Stimulated activated effector memory CD8-positive, alpha-beta T cell treated with anti-CD3 and anti-CD28 coated beads, Interleukin-12 subunit alpha, Interleukin-12 subunit beta, amount 100 ng/mL, for 72 hours (primary cell): ENCODE data around the gene GNPTAB.
"Not testable (repeated sequence)": the region's sequence is repeated elsewhere in the genome, so short reads cannot be mapped to it uniquely, and the experiment has no call there.

Experiments
- ATAC-seq: fragments of 150-1000 bp; cut with Tn5 transposase; 2 replicates; pipeline ENCODE4 v1.10.0; 2021
- DNase-seq, 2 donors: peaks; one replicate each; pipeline ENCODE4 v3.0.0; 2021 to 2022; ENCODE audit warnings: low spot score in 2 of 2
- H3K27ac Mint-ChIP-seq: one replicate; pipeline ENCODE4 v1.8.0; 2022; ENCODE audit warnings: mild to moderate bottlenecking, mixed read lengths
- H3K36me3 Mint-ChIP-seq: one replicate; pipeline ENCODE4 v1.8.0; 2022; ENCODE audit warnings: mild to moderate bottlenecking, mixed read lengths
- H3K4me1 Mint-ChIP-seq: one replicate; pipeline ENCODE4 v1.8.0; 2022; ENCODE audit warnings: mixed read lengths
- H3K4me3 Mint-ChIP-seq: one replicate; pipeline ENCODE4 v1.8.0; 2022; ENCODE audit warnings: mild to moderate bottlenecking, mixed read lengths
- H3K9me3 Mint-ChIP-seq: one replicate; pipeline ENCODE4 v1.8.0; 2022; ENCODE audit warnings: mixed read lengths

The GNPTAB gene

DNA sequence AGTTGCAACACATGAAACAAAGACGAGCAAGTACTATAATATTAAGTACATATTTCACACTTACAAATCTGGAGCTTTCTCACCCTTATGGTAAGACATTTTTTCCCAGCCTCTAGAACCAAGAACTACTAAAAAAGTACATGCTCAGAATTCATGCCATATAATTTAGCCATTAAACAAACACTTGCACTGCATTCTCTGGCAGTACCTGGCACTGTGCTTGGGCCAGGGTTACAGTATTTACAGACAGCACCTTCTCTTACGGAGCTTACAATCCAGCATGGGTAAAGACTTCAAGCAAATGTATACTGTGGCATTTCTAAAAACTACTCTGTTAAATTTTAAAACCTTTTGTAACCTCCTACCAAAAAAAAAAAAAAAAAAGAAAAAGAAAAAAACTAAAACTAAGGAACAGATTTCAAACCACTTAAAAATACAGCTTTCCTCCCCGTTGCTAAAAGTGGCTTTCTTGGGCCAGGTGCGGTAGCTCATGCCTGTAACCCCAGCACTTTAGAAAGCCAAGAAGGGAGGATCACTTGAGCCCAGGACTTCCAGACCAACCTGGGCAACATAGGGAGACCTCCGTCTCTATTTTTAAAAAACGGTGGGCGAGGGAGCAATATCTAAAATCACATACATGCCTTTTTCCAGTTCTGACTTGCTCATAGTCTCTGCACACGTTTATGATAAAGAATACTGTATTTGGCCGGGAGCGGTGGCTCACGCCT lies 956 bp downstream of the GNPTAB start:
- H3K36me3 Mint-ChIP-seq, result peaks cover 38% of the 10 kb centered on the region
- peaks cover 46% of the 10 kb centered on the region for H3K4me1 Mint-ChIP-seq
- H3K27ac Mint-ChIP-seq, result peak overlapping the region; percentile 93
- no peak for ATAC-seq
- no peaks in the 10 kb centered on the region for H3K9me3 Mint-ChIP-seq
- peak overlapping the region; percentile 96 for H3K4me3 Mint-ChIP-seq
- DNase-seq, result peak in 1 of 2 donors; percentile 59

DNA sequence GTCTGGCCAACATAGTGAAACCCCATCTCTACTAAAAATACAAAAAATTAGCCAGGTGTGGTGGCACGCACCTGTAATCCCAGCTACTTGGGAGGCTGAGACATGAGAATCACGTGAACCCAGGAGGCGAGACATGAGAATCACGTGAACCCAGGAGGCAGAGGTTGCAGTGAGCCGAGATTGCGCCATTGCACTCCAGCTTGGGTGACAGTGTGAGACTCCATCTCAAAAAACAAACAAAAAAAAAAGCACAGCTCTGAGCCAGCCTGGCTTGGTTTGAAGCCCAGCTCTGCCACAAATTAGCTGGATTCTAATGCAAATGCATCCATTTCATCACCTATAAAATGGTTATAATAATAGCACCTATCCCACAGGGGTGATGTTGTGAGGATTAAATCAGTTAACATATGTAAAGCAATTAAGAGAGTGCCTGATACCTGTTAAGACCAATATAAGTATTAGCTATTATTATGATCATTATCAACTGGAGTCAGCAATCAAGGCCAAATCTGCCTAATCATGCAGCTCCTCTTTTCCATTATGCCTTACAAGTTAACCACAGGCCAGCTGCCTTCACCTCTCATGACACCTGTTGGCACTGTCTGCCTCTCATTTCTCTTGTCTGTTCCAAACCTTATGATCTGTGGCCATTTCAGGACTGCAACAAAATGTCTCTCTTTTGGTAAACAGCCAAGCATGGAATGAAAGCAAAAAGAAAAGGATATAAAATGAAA lies 2.1 kb downstream of the GNPTAB start:
- DNase-seq (no peak), ATAC-seq (no peak)
- no peaks in the 10 kb centered on the region for H3K9me3 Mint-ChIP-seq
- H3K4me3 Mint-ChIP-seq, result peak overlapping the region; percentile 96
- peaks cover 54% of the 10 kb centered on the region for H3K4me1 Mint-ChIP-seq
- H3K36me3 Mint-ChIP-seq, result peaks cover 38% of the 10 kb centered on the region
- peak overlapping the region; percentile 93 for H3K27ac Mint-ChIP-seq

DNA sequence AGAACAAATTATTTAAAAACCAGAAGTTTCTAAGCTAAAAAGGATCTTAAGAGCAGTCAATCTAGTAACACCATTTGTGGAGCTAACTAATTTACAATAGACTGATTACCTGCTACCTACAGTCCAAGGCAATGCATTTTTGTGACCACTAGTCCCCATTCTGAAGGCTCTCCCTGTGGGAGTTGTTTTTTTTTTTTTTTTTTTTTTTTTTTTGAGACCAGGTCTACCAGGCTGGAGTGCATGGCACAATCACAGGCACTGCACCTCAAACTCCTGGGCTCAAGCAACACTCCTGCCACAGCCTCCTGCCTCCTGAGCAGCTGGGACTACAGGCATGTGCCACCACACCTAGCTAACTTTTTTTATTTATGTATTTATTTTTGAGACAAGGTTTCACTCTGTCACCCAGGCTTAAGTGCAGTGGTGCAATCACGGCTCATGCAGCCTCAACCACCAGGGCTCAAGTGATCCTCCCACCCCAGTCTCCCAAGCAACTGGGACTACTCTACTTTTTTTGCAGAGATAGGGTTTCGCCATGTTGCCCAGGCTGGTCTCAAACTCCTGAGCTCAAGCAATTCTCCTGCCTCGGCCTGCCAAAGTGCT lies 3.9 kb downstream of the GNPTAB start:
- peaks cover 44% of the 10 kb centered on the region for H3K36me3 Mint-ChIP-seq
- peaks cover 67% of the 10 kb centered on the region for H3K4me1 Mint-ChIP-seq
- peak overlapping the region; percentile 96 for H3K4me3 Mint-ChIP-seq
- H3K27ac Mint-ChIP-seq, result peak overlapping the region; percentile 52
- no peaks in the 10 kb centered on the region for H3K9me3 Mint-ChIP-seq
- DNase-seq, result no peak
- ATAC-seq, result no peak

DNA sequence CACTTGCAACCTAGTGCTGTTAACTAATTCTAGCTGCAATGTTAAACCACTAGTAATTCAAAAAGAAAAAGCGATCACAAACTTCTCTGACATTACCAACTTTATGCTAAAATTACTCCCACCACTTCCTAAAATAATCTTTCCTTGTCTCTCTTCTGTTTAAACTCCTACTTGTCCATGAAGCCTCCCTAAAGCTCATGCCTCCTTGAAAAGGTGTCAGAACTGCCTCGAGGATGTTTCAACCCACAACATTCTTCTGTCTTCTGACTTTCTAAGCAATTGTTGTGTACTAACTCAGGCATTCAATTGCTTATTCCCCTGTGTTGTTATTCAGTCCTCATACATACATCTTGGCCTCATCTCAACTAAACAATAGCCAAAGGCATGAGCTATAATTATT lies 5.9 kb downstream of the GNPTAB start:
- Mint-ChIP-seq H3K36me3 (peaks cover 37% of the 10 kb centered on the region), H3K27ac (peak overlapping the region; percentile 3), H3K9me3 (no peaks in the 10 kb centered on the region), H3K4me1 (peaks cover 78% of the 10 kb centered on the region), H3K4me3 (peak overlapping the region; percentile 96)
- DNase-seq (no peak), ATAC-seq (no peak)

DNA sequence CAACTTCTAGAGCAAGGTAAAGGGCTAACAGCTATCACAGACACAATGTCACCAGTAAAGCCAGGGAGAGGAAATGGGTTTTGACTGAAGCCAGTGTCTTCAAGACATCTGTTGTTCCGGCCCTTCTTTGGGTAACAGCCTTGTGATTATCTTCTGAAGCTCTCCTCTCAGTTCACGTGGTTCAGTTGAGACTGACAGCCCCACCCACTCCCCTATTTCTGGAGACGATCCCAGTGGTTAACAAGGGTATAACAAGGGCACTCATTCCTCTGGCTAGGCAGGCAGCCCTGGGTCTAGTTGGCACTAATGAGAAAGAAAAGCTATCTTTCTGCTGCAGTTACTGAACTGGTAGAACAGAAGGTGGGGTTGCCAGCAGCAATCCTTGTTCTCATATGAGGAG lies 6.9 kb downstream of the GNPTAB start:
- ATAC-seq (peak; percentile 89), DNase-seq (peak; percentile 20 to 77)
- H3K36me3 Mint-ChIP-seq, result peaks cover 40% of the 10 kb centered on the region
- H3K9me3 Mint-ChIP-seq, result no peaks in the 10 kb centered on the region
- H3K27ac Mint-ChIP-seq, result peak overlapping the region; percentile 87
- peak overlapping the region; percentile 48 for H3K4me3 Mint-ChIP-seq
- peaks cover 80% of the 10 kb centered on the region for H3K4me1 Mint-ChIP-seq

DNA sequence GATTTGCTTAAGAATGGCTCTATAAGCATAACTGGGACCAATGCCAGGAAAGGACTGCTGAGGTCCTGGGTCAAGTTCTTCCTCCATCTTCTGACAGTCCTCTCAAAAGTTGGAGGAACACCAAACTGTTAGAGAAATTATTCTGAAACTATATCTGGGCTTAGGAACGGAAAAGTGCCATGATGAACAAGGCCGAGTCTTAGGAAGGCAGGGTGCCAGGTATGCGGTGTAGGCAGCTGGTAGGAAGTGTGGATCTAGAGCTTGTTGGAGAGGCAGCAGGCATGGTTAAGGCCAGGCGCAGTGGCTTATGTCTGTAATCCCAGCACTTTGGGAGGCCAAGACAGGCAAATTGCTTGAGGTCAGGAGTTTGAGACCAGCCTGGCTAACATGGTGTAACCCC lies 7.7 kb downstream of the GNPTAB start:
- H3K4me3 Mint-ChIP-seq, result peak overlapping the region; percentile 48
- H3K4me1 Mint-ChIP-seq, result peaks cover 78% of the 10 kb centered on the region
- H3K9me3 Mint-ChIP-seq, result no peaks in the 10 kb centered on the region

DNA sequence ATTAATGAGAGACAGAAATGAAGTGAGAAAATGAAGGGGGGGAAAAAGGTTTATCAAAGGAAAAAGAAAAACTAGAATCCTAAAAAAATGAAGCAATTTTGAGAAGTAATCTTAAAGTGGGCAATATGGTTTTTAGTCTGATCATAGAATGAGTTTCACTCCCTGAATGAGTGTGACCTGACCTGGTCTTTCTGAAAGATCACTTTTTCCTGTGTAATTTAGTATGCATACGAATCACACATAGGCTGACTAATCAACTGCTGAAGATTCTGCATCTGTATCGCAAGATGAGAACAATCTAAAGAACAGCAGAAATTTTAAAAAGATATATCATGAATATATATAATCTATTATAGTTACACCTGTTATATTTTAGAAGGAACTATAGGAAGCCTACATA lies 11.3 kb downstream of the GNPTAB start:
- Mint-ChIP-seq H3K36me3 (peaks cover 17% of the 10 kb centered on the region), H3K9me3 (no peaks in the 10 kb centered on the region), H3K4me3 (peak overlapping the region; percentile 48), H3K4me1 (peaks cover 76% of the 10 kb centered on the region), H3K27ac (peak overlapping the region; percentile 95)
- no peak for DNase-seq
- ATAC-seq, result peak; percentile 95

More for the DNA sequence above, 7.7 kb downstream of the GNPTAB start:
- DNase-seq (no peak), ATAC-seq (no peak)
- peak overlapping the region; percentile 87 for H3K27ac Mint-ChIP-seq
- H3K36me3 Mint-ChIP-seq, result peaks cover 36% of the 10 kb centered on the region

DNA sequence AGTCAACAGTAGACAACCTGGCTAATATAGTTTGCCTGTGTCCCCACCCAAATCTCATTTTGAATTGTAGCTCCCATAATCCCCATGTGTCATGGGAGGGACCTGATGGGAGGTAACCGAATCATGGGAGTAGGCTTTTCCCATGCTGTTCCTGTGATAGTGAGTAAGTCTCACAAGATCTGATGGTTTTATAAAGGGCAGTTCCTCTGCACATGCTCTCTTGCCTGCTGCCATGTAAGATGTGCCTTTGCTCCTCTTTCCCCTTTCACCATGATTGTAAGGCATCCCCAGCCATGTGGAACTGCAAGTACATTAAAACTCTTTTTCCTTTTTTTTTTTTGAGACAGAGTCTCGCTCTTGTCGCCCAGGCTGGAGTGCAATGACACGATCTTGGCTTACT lies 12.1 kb downstream of the GNPTAB start:
- H3K4me1 Mint-ChIP-seq, result peaks cover 71% of the 10 kb centered on the region
- H3K9me3 Mint-ChIP-seq, DNase-seq, ATAC-seq: not testable (repeated sequence)
- H3K4me3 Mint-ChIP-seq, result peak overlapping the region; percentile 48
- H3K27ac Mint-ChIP-seq, result peak overlapping the region; percentile 95
- peaks cover 17% of the 10 kb centered on the region for H3K36me3 Mint-ChIP-seq

DNA sequence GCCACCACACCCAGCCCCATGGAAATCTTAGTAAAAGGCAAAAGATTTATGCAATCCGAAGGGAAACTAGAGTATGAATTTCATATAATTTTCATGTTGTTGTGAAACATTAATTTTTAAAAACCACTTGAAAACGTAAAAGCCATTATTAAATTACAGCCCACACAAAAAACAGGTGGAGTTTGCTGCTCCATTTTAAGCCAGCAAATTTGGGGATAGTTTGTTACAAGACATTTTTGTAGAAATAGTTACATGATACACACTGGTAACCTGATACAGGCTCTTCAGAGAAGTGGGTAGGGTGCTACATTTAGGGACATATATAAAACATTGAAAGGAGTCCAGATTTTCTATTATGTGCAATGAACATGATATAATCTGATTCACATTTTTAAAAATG lies 17.6 kb downstream of the GNPTAB start:
- peaks cover 3% of the 10 kb centered on the region for H3K9me3 Mint-ChIP-seq
- H3K27ac Mint-ChIP-seq, result no peak overlapping the region
- H3K4me3 Mint-ChIP-seq, result no peak overlapping the region
- peaks cover 55% of the 10 kb centered on the region for H3K4me1 Mint-ChIP-seq
- no peak for DNase-seq
- ATAC-seq, result no peak
- H3K36me3 Mint-ChIP-seq, result peaks cover 32% of the 10 kb centered on the region

DNA sequence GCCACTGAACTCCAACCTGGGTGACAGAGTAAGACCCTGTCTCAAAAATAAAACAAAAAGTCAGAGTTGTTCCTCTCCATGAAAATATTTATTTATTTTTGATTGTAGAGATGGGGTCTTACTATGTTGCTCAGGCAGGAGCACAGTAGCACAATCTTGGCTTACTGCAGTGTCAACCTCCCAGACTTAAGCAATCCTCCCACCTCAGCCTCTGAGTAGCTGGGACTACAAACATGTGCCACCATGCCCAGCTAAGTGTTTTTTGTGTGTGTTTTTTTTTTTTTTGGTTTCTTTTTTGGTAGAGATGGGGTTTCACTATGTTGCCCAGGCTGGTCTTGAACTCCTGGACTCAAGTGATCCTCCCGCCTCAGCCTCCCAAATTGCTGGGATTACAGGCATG lies 18.0 kb downstream of the GNPTAB start:
- Mint-ChIP-seq H3K4me1 (peaks cover 55% of the 10 kb centered on the region), H3K36me3 (peaks cover 36% of the 10 kb centered on the region)
- DNase-seq, ATAC-seq, H3K27ac Mint-ChIP-seq, H3K4me3 Mint-ChIP-seq, H3K9me3 Mint-ChIP-seq: not testable (repeated sequence)

DNA sequence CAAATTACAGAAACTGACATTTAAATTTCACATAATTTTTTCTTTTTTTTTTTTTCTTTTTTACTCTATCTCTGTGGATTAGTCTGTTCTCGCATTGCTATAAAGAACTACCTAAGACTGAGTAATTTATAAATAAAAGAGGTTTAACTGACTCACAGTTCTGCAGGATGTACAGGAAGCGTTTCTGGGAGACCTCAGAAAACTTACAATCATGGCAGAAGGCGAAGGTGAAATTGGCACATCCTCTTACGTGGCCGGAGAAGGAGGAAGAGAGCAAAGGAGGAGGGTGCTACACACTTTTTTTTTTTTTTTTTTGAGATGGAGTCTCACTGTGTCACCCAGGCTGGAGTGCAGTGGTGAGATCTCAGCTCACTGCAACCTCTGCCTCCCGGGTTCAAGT lies 19.4 kb downstream of the GNPTAB start:
- Mint-ChIP-seq H3K4me1 (peaks cover 60% of the 10 kb centered on the region), H3K36me3 (peaks cover 37% of the 10 kb centered on the region)
- not testable (repeated sequence) for H3K9me3 Mint-ChIP-seq, H3K27ac Mint-ChIP-seq, DNase-seq, H3K4me3 Mint-ChIP-seq
- ATAC-seq, result peak; percentile 71

DNA sequence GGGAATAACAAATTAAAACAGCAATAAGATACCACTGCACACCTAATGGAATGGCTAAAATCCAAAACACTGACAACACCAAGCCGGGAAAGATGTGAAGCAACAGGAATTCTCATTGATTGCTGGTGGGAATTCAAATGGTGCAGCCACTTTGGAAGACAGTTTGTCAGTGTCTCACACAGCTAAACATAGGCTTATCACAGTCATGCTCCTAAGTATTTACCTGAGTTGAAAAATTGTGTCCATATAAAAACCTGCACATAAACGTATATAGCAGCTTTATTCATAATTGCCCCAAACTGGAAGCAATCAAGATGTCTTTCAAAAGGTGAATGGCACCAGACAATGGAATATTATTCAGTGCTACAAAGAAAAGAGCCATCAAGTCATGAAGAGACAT lies 21.6 kb downstream of the GNPTAB start:
- Mint-ChIP-seq H3K4me3 (no peak overlapping the region), H3K4me1 (peaks cover 57% of the 10 kb centered on the region), H3K9me3 (peaks cover 3% of the 10 kb centered on the region), H3K36me3 (peaks cover 37% of the 10 kb centered on the region), H3K27ac (peak overlapping the region; percentile 64)
- DNase-seq, result no peak
- ATAC-seq, result no peak

DNA sequence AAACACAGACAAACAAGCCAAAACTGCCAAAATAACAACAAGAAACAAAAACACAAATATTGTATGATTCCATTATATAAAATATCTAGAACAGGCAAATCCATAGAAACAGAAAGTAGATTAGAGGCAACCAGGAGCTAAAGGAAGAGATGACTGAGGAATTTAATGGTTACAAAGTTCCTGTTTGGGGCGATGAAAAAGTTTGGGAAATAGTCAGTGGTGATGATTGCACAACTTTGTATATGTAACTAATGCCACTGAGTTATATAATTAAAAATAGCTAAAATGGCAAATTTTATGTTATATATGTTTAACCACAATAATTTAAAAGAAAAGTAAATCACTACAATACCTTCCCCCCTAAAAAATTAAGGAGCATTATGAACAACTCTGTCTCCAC lies 24.5 kb downstream of the GNPTAB start:
- H3K36me3 Mint-ChIP-seq, result peaks cover 34% of the 10 kb centered on the region
- peaks cover under 1% of the 10 kb centered on the region for H3K9me3 Mint-ChIP-seq
- H3K4me1 Mint-ChIP-seq, result peaks cover 58% of the 10 kb centered on the region
- ATAC-seq (no peak), DNase-seq (no peak)
- no peak overlapping the region for H3K27ac Mint-ChIP-seq
- H3K4me3 Mint-ChIP-seq, result no peak overlapping the region

DNA sequence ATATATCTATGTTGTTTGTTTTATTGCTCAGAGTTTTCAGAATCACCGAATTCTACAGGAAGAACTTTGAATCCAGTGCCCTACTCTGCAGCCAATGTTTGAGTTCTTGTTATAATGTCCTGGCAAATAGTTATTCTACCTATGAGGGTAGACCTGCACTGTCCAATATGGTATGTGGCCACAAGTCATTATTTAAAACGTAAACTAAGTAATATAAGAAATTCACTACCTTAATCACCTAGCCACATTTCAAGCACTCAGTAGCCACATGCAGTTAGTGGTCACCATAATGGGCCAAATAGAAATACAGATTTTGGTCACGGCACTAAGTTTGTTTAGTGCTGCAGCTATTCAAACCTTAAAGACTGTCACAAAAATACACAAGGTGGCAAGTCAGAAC lies 26.4 kb downstream of the GNPTAB start:
- Mint-ChIP-seq H3K4me3 (peak overlapping the region; percentile 53), H3K9me3 (no peaks in the 10 kb centered on the region), H3K4me1 (peaks cover 48% of the 10 kb centered on the region), H3K36me3 (peaks cover 22% of the 10 kb centered on the region), H3K27ac (peak overlapping the region; percentile 63)
- no peak for DNase-seq
- ATAC-seq, result peak; percentile 76

DNA sequence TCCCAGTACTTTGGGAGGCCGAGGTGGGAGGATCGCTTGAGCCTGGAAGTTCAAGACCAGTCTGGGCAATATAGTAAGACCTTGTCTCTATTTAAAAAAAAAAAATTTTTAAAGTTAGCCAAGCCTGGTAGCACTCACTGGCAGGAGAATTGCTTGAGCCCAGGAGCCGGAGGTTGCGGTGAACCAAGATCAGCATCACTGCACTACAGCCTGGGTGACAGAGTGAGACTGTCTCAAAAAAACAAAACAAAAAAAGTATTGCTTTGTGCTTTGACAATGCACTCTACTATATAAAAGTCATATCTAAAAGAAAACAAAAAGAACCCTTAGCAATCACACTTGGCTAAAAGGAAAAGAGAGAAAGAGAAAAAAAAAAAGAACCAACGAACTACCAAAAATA lies 26.8 kb downstream of the GNPTAB start:
- Mint-ChIP-seq H3K36me3 (peaks cover 22% of the 10 kb centered on the region), H3K27ac (peak overlapping the region; percentile 63), H3K9me3 (no peaks in the 10 kb centered on the region), H3K4me3 (peak overlapping the region; percentile 53), H3K4me1 (peaks cover 48% of the 10 kb centered on the region)
- DNase-seq, result no peak
- ATAC-seq, result peak; percentile 65
